ENCODE measurements around the gene PARP11.
"Not testable (repeated sequence)": the region's sequence is repeated elsewhere in the genome, so short reads cannot be mapped to it uniquely, and the experiment has no call there.

The PARP11 gene

GRCh38 chr12:3882896-3883564 is 9.8 kb upstream of the PARP11 start:
- no peak for DNase-seq (ENCODE audit: low read depth in 2 of 2)

- DNase-seq (ENCODE audit: low read depth in 2 of 2) = no peak
Observed at GRCh38 chr12:3882406-3882805, 9.2 kb upstream of the PARP11 start.

GRCh38 chr12:3881281-3881950 is 8.2 kb upstream of the PARP11 start:
- DNase-seq (ENCODE audit: low read depth in 2 of 2) = no peak

DNA sequence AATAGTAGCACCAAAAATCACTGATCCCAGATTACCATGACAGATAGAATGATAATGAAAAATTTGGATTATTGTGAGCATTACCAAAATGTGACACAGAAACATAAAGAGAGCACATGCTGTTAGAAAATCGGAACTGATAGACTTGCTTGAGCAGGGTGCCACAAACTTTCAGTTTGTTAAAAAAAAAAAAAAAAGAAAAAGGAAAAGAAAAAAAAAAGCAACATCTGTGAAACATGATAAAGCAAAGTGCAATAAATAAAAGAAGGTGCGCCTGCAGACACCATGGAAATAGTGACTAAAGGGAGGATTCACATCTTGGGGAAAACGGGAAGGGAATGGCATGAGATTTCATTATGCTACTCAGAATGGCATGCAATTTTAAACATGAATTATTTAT is 6.6 kb upstream of the PARP11 start:
- DNase-seq (ENCODE audit: low read depth in 2 of 2) = no peak

GRCh38 chr12:3871356-3871755 is 1.8 kb downstream of the PARP11 start:
- DNase-seq (ENCODE audit: low read depth in 2 of 2) = no peak

- no peak for DNase-seq (ENCODE audit: low read depth in 2 of 2)
Observed at GRCh38 chr12:3869865-3870264, 3.3 kb downstream of the PARP11 start.

DNA sequence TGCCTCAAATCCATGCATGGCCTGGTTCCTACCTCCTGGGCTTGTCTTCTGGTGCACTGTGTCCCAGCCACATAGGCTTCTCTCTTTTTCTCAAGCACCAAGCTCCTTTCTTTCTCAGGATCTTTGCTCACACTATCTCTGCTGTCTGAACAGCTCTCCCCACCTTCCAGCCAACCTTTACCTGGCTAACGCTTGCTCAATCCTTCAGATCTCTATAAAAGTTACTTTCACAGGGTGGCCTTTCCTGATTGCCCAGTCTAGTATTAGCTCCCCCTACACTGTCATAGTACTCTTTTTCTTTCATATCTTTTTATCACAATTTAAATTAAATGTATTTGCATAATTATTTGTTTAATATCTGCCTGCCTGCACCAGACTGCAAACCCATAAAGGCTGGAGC is 3.8 kb downstream of the PARP11 start:
- no peak for DNase-seq (ENCODE audit: low read depth in 2 of 2)

GRCh38 chr12:3863756-3864155 is 9.4 kb downstream of the PARP11 start:
- DNase-seq (ENCODE audit: low read depth in 2 of 2) = no peak

DNA sequence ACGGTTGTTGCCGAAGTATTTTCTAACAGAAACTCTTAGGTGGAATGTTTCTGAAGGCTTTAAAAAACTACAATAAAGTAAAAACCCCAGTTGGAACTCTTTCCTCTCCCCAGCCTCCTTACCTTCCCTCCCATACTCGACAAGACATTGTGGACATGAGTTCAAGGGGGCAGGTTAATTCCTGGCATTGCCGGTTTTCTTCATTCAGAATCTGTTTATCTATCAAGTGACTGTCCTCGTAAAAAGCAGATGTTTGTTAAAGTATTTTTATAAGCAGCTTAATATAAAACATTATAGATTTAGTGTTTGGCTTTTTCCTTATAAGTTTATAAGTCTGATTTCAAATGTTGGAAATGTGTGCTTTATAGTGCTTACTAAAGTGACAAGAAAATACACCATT is 30.7 kb downstream of the PARP11 start:
- DNase-seq (ENCODE audit: low read depth in 2 of 2) = no peak

- no peak for DNase-seq (ENCODE audit: low read depth in 2 of 2)
Observed at GRCh38 chr12:3841783-3842182, 31.4 kb downstream of the PARP11 start.

- not testable (repeated sequence) for DNase-seq (ENCODE audit: low read depth in 2 of 2)
Observed at GRCh38 chr12:3840833-3841232, 32.4 kb downstream of the PARP11 start.

DNA sequence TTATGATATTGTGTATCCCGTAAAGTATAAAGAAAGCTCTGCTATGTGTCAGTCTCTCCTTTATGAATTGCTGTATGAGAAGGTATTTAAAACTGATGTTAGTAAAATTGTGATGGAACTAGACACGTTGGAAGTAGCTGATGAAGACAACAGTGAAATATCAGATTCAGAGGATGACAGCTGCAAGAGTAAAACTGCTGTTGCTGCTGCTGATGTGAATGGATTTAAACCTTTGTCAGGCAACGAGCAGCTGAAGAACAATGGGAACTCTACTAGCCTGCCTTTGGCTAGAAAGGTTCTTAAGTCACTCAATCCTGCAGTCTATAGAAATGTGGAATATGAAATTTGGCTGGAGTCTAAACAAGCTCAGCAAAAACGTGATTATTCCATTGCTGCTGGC is 33.5 kb downstream of the PARP11 start:
- DNase-seq (ENCODE audit: low read depth in 2 of 2) = not testable (repeated sequence)

GRCh38 chr12:3838701-3839548 is 34.3 kb downstream of the PARP11 start:
- DNase-seq (ENCODE audit: low read depth in 2 of 2) = peak; percentile 5 to 16

DNA sequence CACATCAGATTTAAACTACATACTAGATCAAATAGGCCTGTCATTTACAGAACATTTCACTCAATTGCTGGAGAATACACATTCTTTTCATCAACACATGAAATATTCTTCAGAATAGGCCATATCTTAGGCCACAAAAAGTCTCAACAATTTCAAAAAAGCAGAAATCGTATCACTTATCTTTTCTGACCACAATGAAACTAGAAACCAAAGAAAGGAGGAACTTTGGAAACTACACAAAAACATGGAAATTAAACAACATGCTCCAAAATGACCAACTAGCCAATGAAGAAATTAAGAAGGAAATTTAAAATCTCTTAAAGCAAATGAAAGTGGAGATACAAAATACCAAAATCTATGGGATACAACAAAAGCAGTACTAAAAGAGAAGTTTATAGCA is 35.1 kb downstream of the PARP11 start:
- no peak for DNase-seq (ENCODE audit: low read depth in 2 of 2)

- no peak for DNase-seq (ENCODE audit: low read depth in 2 of 2)
Observed at GRCh38 chr12:3837049-3837448, 36.1 kb downstream of the PARP11 start.

- no peak for DNase-seq (ENCODE audit: low read depth in 2 of 2)
Observed at GRCh38 chr12:3836641-3837040, 36.6 kb downstream of the PARP11 start.

GRCh38 chr12:3835914-3836313 is 37.3 kb downstream of the PARP11 start:
- DNase-seq (ENCODE audit: low read depth in 2 of 2) = no peak

GRCh38 chr12:3834774-3835173 is 38.4 kb downstream of the PARP11 start:
- DNase-seq (ENCODE audit: low read depth in 2 of 2) = no peak

DNA sequence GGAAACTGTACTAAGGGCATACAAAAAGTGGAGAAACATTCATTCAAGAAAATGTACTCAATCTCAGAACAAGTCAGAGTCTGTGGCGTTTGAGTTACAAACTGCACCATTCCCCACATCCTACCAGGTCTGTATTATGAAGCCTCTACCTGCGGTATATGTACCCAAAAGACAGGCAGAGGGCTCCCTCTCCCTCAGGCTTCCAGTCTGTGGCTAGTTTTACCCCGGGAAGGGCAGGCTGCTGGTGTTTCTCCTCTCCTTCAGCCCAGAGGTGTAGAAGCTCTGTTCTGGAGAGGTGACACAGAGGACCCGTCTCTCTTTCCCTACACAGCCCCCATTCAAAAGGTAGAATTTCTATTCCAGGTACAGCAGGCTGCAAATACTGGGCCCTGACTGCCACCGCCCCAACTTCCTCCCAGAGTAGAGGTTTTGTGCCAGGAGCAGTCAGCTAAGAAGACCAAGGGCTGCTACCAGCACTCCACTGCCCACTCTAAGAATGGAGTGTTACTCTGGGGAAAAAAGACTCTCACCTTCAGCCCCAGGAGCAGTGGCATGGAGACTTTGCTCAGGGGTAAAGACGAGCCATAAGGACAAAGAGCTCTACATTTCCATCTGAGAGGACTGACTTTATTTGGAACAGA is 39.4 kb downstream of the PARP11 start:
- DNase-seq (ENCODE audit: low read depth in 2 of 2) = no peak

DNA sequence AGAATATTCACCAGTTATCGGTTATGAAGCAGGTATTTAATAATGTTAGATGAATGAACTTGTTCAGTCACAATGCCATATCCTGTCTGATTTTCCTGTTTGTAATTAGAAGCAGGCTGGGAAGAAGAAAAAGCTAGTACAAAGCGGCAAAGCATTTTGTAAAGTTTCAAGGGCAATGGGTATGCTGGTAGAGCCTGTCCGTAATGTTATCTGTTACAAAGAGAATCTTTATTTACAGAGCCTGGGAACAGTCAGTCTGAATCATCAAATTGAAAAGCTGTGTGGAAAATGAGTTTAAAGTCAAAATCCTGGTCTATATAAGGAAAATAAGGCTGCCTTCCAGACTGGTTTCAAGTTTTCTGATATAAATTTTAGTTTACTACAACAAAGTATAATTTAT is 40.5 kb downstream of the PARP11 start:
- no peak for DNase-seq (ENCODE audit: low read depth in 2 of 2)

DNA sequence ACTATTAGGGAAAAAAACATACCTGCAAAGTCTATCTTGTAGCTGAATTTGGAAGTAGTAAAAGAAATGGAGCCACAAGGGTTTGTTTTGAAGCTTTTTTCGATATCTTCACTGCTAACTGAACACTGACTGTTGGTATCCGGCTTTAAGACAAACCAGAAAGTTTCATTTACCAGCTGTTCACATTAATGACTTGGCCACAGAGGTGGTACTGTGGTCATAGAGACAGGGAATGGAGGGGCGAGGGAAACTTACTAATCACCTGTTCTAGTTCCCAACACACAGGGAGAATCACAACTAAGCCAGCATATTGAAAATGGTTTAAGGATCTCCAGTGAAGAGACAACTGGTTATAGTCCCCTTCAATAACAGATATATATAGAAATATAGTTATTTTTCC is 44.3 kb downstream of the PARP11 start:
- no peak for DNase-seq (ENCODE audit: low read depth in 2 of 2)

DNA sequence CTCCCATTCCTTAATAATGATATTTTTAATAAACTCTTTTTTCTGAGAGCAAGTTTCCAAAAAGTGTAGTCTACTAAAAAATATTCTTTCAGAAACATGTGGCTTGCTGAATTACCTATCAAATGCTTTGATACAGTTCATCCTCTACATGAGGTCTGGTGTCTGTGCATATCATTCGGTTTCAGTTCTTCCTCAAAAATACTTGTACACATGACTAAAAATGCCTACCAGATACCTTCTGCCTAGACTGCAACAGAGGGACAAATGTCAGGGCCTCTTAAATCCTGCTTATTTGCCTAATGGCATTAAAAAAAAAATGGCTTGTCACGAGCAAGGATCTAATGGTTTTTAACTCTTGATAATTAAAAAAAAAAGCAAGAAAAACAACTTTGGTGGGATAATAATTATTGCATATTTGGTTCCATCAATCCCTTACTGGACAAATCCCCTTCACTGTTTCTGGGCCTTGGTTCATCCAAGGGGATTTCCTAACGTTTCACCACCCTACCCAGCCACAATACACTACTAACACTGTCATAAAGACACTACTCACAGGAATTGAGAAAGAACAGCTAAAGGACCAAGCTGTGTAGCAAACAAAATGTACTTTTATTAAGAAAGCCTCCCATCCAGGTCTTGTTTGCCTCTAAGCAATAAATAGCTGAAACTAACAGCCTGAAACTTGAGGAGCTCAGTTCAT is 45.7 kb downstream of the PARP11 start:
- DNase-seq (ENCODE audit: low read depth in 2 of 2) = no peak

Data from stimulated activated CD8-positive, alpha-beta memory T cell treated with anti-CD3 and anti-CD28 coated beads, Interleukin-2, amount 100 ng/mL, for 48 hours (primary cell).